ENCODE measurements around the gene MYBBP1A. TPM values are rescaled to one million over a fixed set of nuclear protein-coding genes. Genes with fewer than 3 reads are reported as not detected.

The MYBBP1A gene
- total RNA-seq, 1 donor from 2014 or later: 73.5 TPM

GRCh38 chr17:4534515-4534914, 20.7 kb downstream of the MYBBP1A start:
- Mint-ChIP-seq H3K36me3 (peaks cover 4% of the 10 kb centered on the region), H3K27me3 (ENCODE audit: low read depth) (no peaks in the 10 kb centered on the region), H3K27ac (no peak overlapping the region), H3K4me1 (peaks cover 10% of the 10 kb centered on the region), H3K9me3 (no peaks in the 10 kb centered on the region), H3K4me3 (no peak overlapping the region)
- no peak for TF ChIP-seq CTCF (IDR thresholded peaks at IDR 0.05; ENCODE audit: unreplicated experiment)
- DNase-seq (ENCODE audit: low spot score in 2 of 2, unreplicated experiment in 2 of 2): no peak

GRCh38 chr17:4533523-4534504, 21.4 kb downstream of the MYBBP1A start:
- H3K9me3 Mint-ChIP-seq: no peaks in the 10 kb centered on the region
- no peak overlapping the region for H3K4me3 Mint-ChIP-seq
- peaks cover 4% of the 10 kb centered on the region for H3K36me3 Mint-ChIP-seq
- no peak for DNase-seq (ENCODE audit: low spot score in 2 of 2, unreplicated experiment in 2 of 2)
- peaks cover 10% of the 10 kb centered on the region for H3K4me1 Mint-ChIP-seq
- no peak for TF ChIP-seq CTCF (IDR thresholded peaks at IDR 0.05; ENCODE audit: unreplicated experiment)
- H3K27ac Mint-ChIP-seq: peak overlapping the region; percentile 61
- no peaks in the 10 kb centered on the region for H3K27me3 Mint-ChIP-seq (ENCODE audit: low read depth)

DNA sequence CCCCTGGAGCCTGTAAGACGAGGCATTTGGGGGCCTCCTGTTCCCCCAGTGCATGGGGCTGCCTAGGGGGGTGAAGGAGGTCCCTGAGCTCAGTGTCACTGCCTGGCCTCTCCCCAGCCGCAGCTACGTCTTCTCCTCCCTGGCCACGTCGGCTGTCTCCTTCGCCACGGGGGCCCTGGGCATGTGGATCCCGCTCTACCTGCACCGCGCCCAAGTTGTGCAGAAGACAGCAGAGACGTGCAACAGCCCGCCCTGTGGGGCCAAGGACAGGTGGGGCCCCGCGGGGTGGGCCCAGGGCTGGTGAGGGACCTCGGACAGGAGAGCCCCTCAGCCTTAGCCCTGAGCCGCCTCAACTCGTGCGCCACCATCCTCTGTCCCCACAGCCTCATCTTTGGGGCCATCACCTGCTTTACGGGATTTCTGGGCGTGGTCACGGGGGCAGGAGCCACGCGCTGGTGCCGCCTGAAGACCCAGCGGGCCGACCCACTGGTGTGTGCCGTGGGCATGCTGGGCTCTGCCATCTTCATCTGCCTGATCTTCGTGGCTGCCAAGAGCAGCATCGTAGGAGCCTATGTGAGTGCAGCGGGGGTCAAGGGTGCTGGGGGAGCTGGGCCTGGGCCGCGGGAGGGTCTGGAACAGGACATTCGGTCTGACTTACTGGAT, 22.2 kb downstream of the MYBBP1A start:
- no peak for DNase-seq (ENCODE audit: low spot score in 2 of 2, unreplicated experiment in 2 of 2)
- peaks cover 4% of the 10 kb centered on the region for H3K36me3 Mint-ChIP-seq
- no peaks in the 10 kb centered on the region for H3K9me3 Mint-ChIP-seq
- no peaks in the 10 kb centered on the region for H3K27me3 Mint-ChIP-seq (ENCODE audit: low read depth)
- H3K4me3 Mint-ChIP-seq: no peak overlapping the region
- H3K4me1 Mint-ChIP-seq: peaks cover 10% of the 10 kb centered on the region
- no peak for TF ChIP-seq CTCF (IDR thresholded peaks at IDR 0.05; ENCODE audit: unreplicated experiment)
- no peak overlapping the region for H3K27ac Mint-ChIP-seq

DNA sequence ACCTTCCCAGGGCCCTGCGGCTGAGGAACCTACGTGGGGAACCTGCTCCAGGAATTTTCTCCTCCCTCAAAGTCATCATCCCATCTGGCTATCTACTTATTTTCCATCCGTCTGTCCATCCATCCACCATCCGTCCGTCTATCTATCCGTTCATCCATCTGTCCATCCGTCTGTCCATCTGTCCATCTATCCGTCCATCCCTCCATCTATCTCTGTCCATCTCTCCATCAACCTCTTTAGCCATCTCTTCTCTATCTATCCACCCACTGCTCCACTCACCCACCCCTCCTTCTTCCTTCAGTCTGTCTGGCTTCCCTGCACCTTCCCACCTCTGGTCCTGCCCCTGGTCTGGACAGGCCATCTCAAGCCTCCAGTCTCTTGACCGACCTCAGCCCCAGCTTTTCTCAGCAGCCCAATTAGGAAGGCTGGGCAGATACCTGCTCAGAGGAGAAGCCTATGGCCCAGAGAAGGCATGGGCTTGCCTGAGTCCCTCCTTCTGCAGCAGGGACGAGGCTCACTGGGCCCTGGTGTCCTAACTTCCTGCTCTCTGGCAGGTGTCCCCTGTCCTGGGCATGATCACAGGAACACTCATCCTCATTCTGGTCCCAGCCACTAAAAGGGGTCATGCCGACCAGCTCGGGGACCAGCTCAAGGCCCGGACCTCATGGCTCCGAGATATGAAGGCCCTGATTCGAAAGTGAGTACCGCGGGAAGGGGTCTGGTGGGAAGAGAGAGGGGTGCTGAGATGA, 23.0 kb downstream of the MYBBP1A start:
- no peak overlapping the region for H3K27ac Mint-ChIP-seq
- peaks cover 13% of the 10 kb centered on the region for H3K4me1 Mint-ChIP-seq
- no peak for TF ChIP-seq CTCF (IDR thresholded peaks at IDR 0.05; ENCODE audit: unreplicated experiment)
- H3K4me3 Mint-ChIP-seq: no peak overlapping the region
- H3K9me3 Mint-ChIP-seq: no peaks in the 10 kb centered on the region
- H3K36me3 Mint-ChIP-seq: peaks cover 3% of the 10 kb centered on the region
- no peak for DNase-seq (ENCODE audit: low spot score in 2 of 2, unreplicated experiment in 2 of 2)
- H3K27me3 Mint-ChIP-seq (ENCODE audit: low read depth): no peaks in the 10 kb centered on the region

Measured in mesothelial cell of epicardium (in vitro differentiated cells).